ENCODE data around the gene OR6M1. TPM values are rescaled to one million over a fixed set of nuclear protein-coding genes. Genes with fewer than 3 reads are reported as not detected.

OR6M1 gene
- total RNA-seq, 1 donor, result not detected

DNA sequence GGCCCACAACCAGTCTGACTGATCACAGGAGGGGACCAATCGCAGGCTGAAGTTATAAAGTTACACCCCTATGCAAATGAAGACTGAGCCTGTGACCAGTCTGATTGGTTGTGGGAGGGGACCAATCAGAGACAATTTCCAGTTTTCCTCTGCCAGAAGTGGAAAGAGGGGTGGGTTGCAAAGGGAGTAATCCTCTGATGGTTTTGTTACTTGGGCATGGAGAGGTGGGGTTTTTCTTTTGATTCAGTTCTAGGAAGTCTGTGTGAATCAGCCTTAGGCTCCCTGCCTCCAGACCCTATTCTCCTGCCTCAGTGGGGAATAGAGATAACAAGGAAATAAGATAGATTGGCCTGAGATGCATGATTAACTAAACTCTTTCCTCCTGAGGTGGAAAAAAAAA lies 9.9 kb downstream of the OR6M1 start:
- Histone ChIP-seq H3K4me1 (ENCODE audit: insufficient read depth, low read length) (no peaks in the 10 kb centered on the region), H3K4me3 (ENCODE audit: insufficient read depth, low read length) (no peak overlapping the region), H3K9me3 (ENCODE audit: low read depth, low read length) (no peaks in the 10 kb centered on the region), H4K20me1 (ENCODE audit: insufficient read depth, low read length) (no peaks in the 10 kb centered on the region), H3K27ac (ENCODE audit: low read depth, low read length) (no peak overlapping the region), H3K36me3 (ENCODE audit: insufficient read depth, low read length) (no peaks in the 10 kb centered on the region), H3K27me3 (ENCODE audit: insufficient read depth, low read length) (no peaks in the 10 kb centered on the region), H3K4me2 (ENCODE audit: insufficient read depth, low read length) (no peak overlapping the region), H2AFZ (ENCODE audit: low read length) (no peak overlapping the region), H3K79me2 (ENCODE audit: insufficient read depth, low read length) (no peaks in the 10 kb centered on the region)
- DNase-seq (ENCODE audit: insufficient read length, low spot score, missing footprints), result no peak
- TF ChIP-seq, protein P1, sequence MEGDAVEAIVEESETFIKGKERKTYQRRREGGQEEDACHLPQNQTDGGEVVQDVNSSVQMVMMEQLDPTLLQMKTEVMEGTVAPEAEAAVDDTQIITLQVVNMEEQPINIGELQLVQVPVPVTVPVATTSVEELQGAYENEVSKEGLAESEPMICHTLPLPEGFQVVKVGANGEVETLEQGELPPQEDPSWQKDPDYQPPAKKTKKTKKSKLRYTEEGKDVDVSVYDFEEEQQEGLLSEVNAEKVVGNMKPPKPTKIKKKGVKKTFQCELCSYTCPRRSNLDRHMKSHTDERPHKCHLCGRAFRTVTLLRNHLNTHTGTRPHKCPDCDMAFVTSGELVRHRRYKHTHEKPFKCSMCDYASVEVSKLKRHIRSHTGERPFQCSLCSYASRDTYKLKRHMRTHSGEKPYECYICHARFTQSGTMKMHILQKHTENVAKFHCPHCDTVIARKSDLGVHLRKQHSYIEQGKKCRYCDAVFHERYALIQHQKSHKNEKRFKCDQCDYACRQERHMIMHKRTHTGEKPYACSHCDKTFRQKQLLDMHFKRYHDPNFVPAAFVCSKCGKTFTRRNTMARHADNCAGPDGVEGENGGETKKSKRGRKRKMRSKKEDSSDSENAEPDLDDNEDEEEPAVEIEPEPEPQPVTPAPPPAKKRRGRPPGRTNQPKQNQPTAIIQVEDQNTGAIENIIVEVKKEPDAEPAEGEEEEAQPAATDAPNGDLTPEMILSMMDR (IDR thresholded peaks at IDR 0.05; ENCODE audit: extremely low read depth, low read depth, low read length), result no peak

DNA sequence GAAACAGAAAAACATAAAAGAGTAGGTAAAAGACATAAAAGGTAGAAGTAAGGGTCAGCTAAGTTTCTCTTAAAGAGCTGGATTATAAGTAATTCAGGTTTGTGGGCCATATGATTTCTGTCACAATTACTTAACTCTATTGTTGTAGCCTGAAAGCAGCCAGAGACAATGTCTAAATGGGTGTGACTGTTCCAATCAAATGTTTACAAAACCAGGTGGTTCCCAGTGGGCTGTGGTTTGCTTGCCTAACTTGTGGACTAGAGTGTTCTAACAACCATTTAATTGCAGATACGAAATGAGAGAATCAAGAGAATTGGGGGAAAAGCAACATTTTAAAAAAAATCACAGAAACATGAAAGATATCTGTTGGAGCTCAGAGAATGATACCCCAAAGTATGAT lies 22.6 kb downstream of the OR6M1 start:
- no peaks in the 10 kb centered on the region for H4K20me1 ChIP-seq (ENCODE audit: insufficient read depth, low read length)
- no peak overlapping the region for H3K4me3 ChIP-seq (ENCODE audit: insufficient read depth, low read length)
- TF ChIP-seq, protein P1 (IDR thresholded peaks at IDR 0.05; ENCODE audit: extremely low read depth, low read depth, low read length), result no peak
- no peaks in the 10 kb centered on the region for H3K4me1 ChIP-seq (ENCODE audit: insufficient read depth, low read length)
- H3K27me3 ChIP-seq (ENCODE audit: insufficient read depth, low read length), result no peaks in the 10 kb centered on the region
- no peak overlapping the region for H3K27ac ChIP-seq (ENCODE audit: low read depth, low read length)
- DNase-seq (ENCODE audit: insufficient read length, low spot score, missing footprints), result no peak
- no peaks in the 10 kb centered on the region for H3K36me3 ChIP-seq (ENCODE audit: insufficient read depth, low read length)
- H3K9me3 ChIP-seq (ENCODE audit: low read depth, low read length), result no peaks in the 10 kb centered on the region
- no peak overlapping the region for H2AFZ ChIP-seq (ENCODE audit: low read length)
- no peak overlapping the region for H3K4me2 ChIP-seq (ENCODE audit: insufficient read depth, low read length)
- no peaks in the 10 kb centered on the region for H3K79me2 ChIP-seq (ENCODE audit: insufficient read depth, low read length)

DNA sequence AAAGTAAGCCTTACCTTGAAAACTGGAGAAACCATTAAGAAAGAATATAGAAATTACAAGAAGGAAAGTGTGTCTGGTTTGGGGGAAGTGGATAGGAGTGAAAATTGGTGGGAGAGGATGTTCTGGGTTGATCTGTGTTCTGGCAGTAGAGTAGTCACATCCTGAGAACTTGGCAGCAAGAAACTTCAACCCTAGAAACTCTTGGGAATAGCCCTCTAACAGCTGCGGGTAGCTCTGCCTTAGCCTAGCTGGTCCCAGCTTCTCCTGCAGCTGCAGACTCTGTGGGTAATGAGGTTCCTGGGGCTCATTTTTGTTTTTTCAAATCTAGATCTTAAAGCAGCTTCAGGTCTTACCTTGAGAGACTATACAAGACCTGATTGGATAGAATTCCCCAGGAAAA lies 27.6 kb downstream of the OR6M1 start:
- Histone ChIP-seq H3K36me3 (ENCODE audit: insufficient read depth, low read length) (no peaks in the 10 kb centered on the region), H3K27me3 (ENCODE audit: insufficient read depth, low read length) (no peaks in the 10 kb centered on the region)

DNA sequence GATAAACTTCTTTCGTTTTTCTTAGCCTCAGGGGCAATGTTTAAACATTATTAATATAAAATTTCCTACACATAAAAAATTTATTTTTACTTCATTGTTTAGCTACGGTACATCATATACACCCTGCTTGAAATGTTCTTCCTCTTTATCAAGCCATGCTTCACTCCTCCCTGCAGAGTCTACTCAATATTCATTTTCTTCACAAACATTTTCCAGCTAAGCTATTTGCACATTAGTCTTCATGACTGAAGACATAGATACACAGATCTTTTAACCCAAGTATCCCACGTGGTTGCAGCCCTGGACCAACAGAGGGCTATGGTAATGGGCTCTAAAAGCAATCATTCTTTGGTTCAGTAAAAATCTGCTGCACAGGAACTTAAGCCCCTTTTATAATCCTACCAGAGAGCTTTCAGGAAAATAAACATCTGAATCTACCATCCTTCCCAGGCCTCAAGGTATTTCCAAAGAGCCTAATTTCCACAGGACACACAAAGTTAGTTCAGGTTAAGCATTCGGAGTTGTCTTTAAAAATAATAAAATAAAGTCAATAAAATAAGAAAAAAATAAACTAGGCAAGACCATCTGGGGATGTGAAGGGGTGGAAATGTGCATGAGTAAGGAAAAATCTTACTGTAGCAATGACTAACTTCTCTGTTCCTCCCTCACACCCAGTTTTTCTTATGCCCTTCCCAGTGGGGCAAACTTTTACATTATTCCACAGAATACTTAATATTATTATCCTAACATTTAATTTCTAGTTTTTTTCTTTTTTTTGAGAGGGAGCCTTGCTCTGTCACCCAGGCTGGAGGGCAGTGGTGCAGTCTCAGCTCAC lies 30.2 kb downstream of the OR6M1 start:
- no peaks in the 10 kb centered on the region for H3K4me1 ChIP-seq (ENCODE audit: insufficient read depth, low read length)
- H2AFZ ChIP-seq (ENCODE audit: low read length), result no peak overlapping the region
- H3K27me3 ChIP-seq (ENCODE audit: insufficient read depth, low read length), result no peaks in the 10 kb centered on the region
- H3K4me3 ChIP-seq (ENCODE audit: insufficient read depth, low read length), result no peak overlapping the region
- TF ChIP-seq, protein P1 (IDR thresholded peaks at IDR 0.05; ENCODE audit: extremely low read depth, low read depth, low read length), result no peak
- no peaks in the 10 kb centered on the region for H3K36me3 ChIP-seq (ENCODE audit: insufficient read depth, low read length)
- H3K9me3 ChIP-seq (ENCODE audit: low read depth, low read length), result no peaks in the 10 kb centered on the region
- H3K79me2 ChIP-seq (ENCODE audit: insufficient read depth, low read length), result no peaks in the 10 kb centered on the region
- DNase-seq (ENCODE audit: insufficient read length, low spot score, missing footprints), result no peak
- H4K20me1 ChIP-seq (ENCODE audit: insufficient read depth, low read length), result no peaks in the 10 kb centered on the region
- H3K4me2 ChIP-seq (ENCODE audit: insufficient read depth, low read length), result no peak overlapping the region
- no peak overlapping the region for H3K27ac ChIP-seq (ENCODE audit: low read depth, low read length)

More for the DNA sequence above, 27.6 kb downstream of the OR6M1 start:
- Histone ChIP-seq H3K27ac (ENCODE audit: low read depth, low read length) (no peak overlapping the region), H2AFZ (ENCODE audit: low read length) (no peak overlapping the region), H3K9me3 (ENCODE audit: low read depth, low read length) (no peaks in the 10 kb centered on the region), H3K4me3 (ENCODE audit: insufficient read depth, low read length) (no peak overlapping the region), H3K4me2 (ENCODE audit: insufficient read depth, low read length) (no peak overlapping the region), H3K79me2 (ENCODE audit: insufficient read depth, low read length) (no peaks in the 10 kb centered on the region), H4K20me1 (ENCODE audit: insufficient read depth, low read length) (no peaks in the 10 kb centered on the region), H3K4me1 (ENCODE audit: insufficient read depth, low read length) (no peaks in the 10 kb centered on the region)
- TF ChIP-seq, protein P1 (IDR thresholded peaks at IDR 0.05; ENCODE audit: extremely low read depth, low read depth, low read length), result no peak
- no peak for DNase-seq (ENCODE audit: insufficient read length, low spot score, missing footprints)

Data from osteoblast (primary cell).